Measurements from ENCODE around the gene MEGF11.

- no peak for TF ChIP-seq CTCF (IDR thresholded peaks at IDR 0.05)
- no peak for TF ChIP-seq POLR2AphosphoS5 (IDR thresholded peaks at IDR 0.05)
Measured at GRCh38 chr15:66089049-66089448, 164.5 kb downstream of the MEGF11 start.

Measured in breast epithelium (tissue), 3 donors.